SU-DHL-6 (cell line): Measurements from ENCODE around the gene SUSD2.

Experiments used
- CTCF ChIP-seq: fragments of 200-600 bp; sonication (generic); IDR thresholded peaks from one replicate; pipeline ENCODE4 v1.5.1; 2017; ENCODE audit warnings: antibody characterized with exemption, mild to moderate bottlenecking, low read length, moderate library complexity; ENCODE audit not compliant: insufficient read depth, poor library complexity, severe bottlenecking
- EZH2phosphoT487 ChIP-seq: fragments of 200-600 bp; sonication (generic), shearing (Covaris generic); conservative IDR thresholded peaks from 2 replicates; pipeline ENCODE4 v1.6.1; 2018; ENCODE audit warnings: mild to moderate bottlenecking, antibody characterized with exemption, low read length, moderate library complexity, mixed read lengths

GRCh38 chr22:24161909-24162308, 19.4 kb upstream of the SUSD2 start:
- TF ChIP-seq CTCF (no peak), EZH2phosphoT487 (no peak)
